HEK293 (cell line): ENCODE results near the gene RBMS3.

Experiments used
- CTCF ChIA-PET: fragments of 350-600 bp; formaldehyde crosslinking; extraction: SDS; loops from one replicate; lab custom pipeline; 2021; ENCODE audit warnings: antibody characterized with exemption; lab: Yijun Ruan, JAX
- POLR2A ChIA-PET: fragments of 300-600 bp; formaldehyde crosslinking; extraction: SDS; loops from one replicate; lab custom pipeline; 2020; ENCODE audit warnings: antibody characterized with exemption, inconsistent platforms; lab: Yijun Ruan, JAX
- H3K27ac ChIP-seq: fragments of 200-500 bp; sonication (Bioruptor generic); 2 replicates; pipeline ENCODE4 v1.5.1; 2014; ENCODE audit warnings: low read depth, low read length, control low read depth, inconsistent platforms; ENCODE audit errors: extremely low read depth
- H3K36me3 ChIP-seq, 2 experiments: fragments of 200-500 bp in 1 of 2; sonication (Bioruptor generic) in 1 of 2; 1 replicate in 1 of 2; 2 replicates in 1 of 2; pipeline ENCODE4 v1.5.1; 2014 to 2017; ENCODE audit warnings: inconsistent platforms in 2 of 2, low read length in 2 of 2; ENCODE audit not compliant: control insufficient read depth in 2 of 2, insufficient read depth in 1 of 2
- H3K4me1 ChIP-seq: fragments of 200-500 bp; sonication (Bioruptor generic); 2 replicates; pipeline ENCODE4 v1.5.1; 2014; ENCODE audit warnings: mild to moderate bottlenecking, low read length, inconsistent platforms; ENCODE audit not compliant: control insufficient read depth, insufficient read depth
- H3K4me3 ChIP-seq: 2 replicates; pipeline ENCODE4 v1.5.1; 2011; ENCODE audit warnings: low read depth, mild to moderate bottlenecking, control low read depth, low read length, moderate library complexity
- H3K9me3 ChIP-seq: fragments of 200-500 bp; sonication (Bioruptor generic); 2 replicates; pipeline ENCODE4 v1.5.1; 2014; ENCODE audit warnings: low read depth, low read length, inconsistent platforms; ENCODE audit not compliant: control insufficient read depth, insufficient read depth
- MEIS1 ChIP-seq: sonication (generic); formaldehyde crosslinking; IDR thresholded peaks from 2 replicates; pipeline ENCODE4 v1.8.1; 2022; ENCODE audit warnings: missing genetic modification reagents, mild to moderate bottlenecking, borderline replicate concordance
- SETDB1 ChIP-seq: IDR thresholded peaks from one replicate; pipeline ENCODE4 v1.6.1; 2017; ENCODE audit warnings: mild to moderate bottlenecking, low read length, moderate library complexity, mixed read lengths; ENCODE audit not compliant: insufficient read length
- ZBTB1 ChIP-seq: fragments of 450-650 bp; formaldehyde crosslinking; IDR thresholded peaks from 2 replicates; pipeline ENCODE4 v1.5.1; 2016; ENCODE audit warnings: missing biosample characterization, missing genetic modification characterization
- ZFP41 ChIP-seq: fragments of 450-650 bp; formaldehyde crosslinking; IDR thresholded peaks from 2 replicates; pipeline ENCODE4 v1.5.1; 2016; ENCODE audit warnings: missing biosample characterization, missing genetic modification characterization, borderline replicate concordance
- ZNF114 ChIP-seq: fragments of 450-650 bp; formaldehyde crosslinking; IDR thresholded peaks from 2 replicates; pipeline ENCODE4 v1.5.0; 2017; ENCODE audit warnings: missing biosample characterization, missing genetic modification characterization
- ZNF140 ChIP-seq: fragments of 450-650 bp; formaldehyde crosslinking; IDR thresholded peaks from 2 replicates; pipeline ENCODE4 v1.5.1; 2016; ENCODE audit warnings: missing biosample characterization, missing genetic modification characterization
- ZNF302 ChIP-seq: fragments of 450-650 bp; formaldehyde crosslinking; IDR thresholded peaks from 2 replicates; pipeline ENCODE4 v1.5.1; 2016; ENCODE audit warnings: missing biosample characterization, missing genetic modification characterization, low read depth
- ZNF324 ChIP-seq: fragments of 450-650 bp; formaldehyde crosslinking; IDR thresholded peaks from 2 replicates; pipeline ENCODE4 v1.5.1; 2016; ENCODE audit warnings: missing biosample characterization, missing genetic modification characterization
- ZNF404 ChIP-seq: fragments of 450-650 bp; formaldehyde crosslinking; IDR thresholded peaks from 2 replicates; pipeline ENCODE4 v1.5.1; 2017; ENCODE audit warnings: missing biosample characterization, missing genetic modification characterization
- ZNF521 ChIP-seq: fragments of 450-650 bp; formaldehyde crosslinking; IDR thresholded peaks from 2 replicates; pipeline ENCODE4 v1.5.1; 2017; ENCODE audit warnings: missing biosample characterization, mild to moderate bottlenecking, missing genetic modification characterization
- ZNF558 ChIP-seq: fragments of 450-650 bp; formaldehyde crosslinking; IDR thresholded peaks from 2 replicates; pipeline ENCODE4 v1.5.1; 2016; ENCODE audit warnings: missing biosample characterization, missing genetic modification characterization
- ZNF610 ChIP-seq: fragments of 450-650 bp; formaldehyde crosslinking; IDR thresholded peaks from 2 replicates; pipeline ENCODE4 v1.5.1; 2016; ENCODE audit warnings: missing biosample characterization, missing genetic modification characterization, borderline replicate concordance
- ZNF621 ChIP-seq: fragments of 450-650 bp; formaldehyde crosslinking; IDR thresholded peaks from 2 replicates; pipeline ENCODE4 v1.5.1; 2017; ENCODE audit warnings: missing biosample characterization, missing genetic modification characterization
- ZNF623 ChIP-seq: fragments of 450-650 bp; formaldehyde crosslinking; IDR thresholded peaks from 2 replicates; pipeline ENCODE4 v1.5.1; 2016; ENCODE audit warnings: missing biosample characterization, missing genetic modification characterization
- ZNF624 ChIP-seq: fragments of 450-650 bp; formaldehyde crosslinking; IDR thresholded peaks from 2 replicates; pipeline ENCODE4 v1.5.1; 2017; ENCODE audit warnings: missing biosample characterization, missing genetic modification characterization
- ZNF776 ChIP-seq: fragments of 450-650 bp; formaldehyde crosslinking; IDR thresholded peaks from 2 replicates; pipeline ENCODE4 v1.5.0; 2017; ENCODE audit warnings: missing biosample characterization, missing genetic modification characterization, borderline replicate concordance
- ZNF791 ChIP-seq: fragments of 450-650 bp; formaldehyde crosslinking; IDR thresholded peaks from 2 replicates; pipeline ENCODE4 v1.5.1; 2016; ENCODE audit warnings: missing biosample characterization, missing genetic modification characterization
- ZSCAN23 ChIP-seq: fragments of 450-650 bp; formaldehyde crosslinking; IDR thresholded peaks from 2 replicates; pipeline ENCODE4 v1.5.1; 2016; ENCODE audit warnings: missing biosample characterization, missing genetic modification characterization
- TF ChIP-seq, protein P1 (sequence below): fragments of 450-650 bp; formaldehyde crosslinking; IDR thresholded peaks from 2 replicates; pipeline ENCODE4 v1.5.1; 2016; ENCODE audit warnings: missing biosample characterization, missing genetic modification characterization
- TF ChIP-seq, protein P2 (sequence below): fragments of 450-650 bp; formaldehyde crosslinking; IDR thresholded peaks from 2 replicates; pipeline ENCODE4 v1.5.1; 2016; ENCODE audit warnings: missing biosample characterization, missing genetic modification characterization
- TF ChIP-seq, protein P3 (sequence below): fragments of 450-650 bp; formaldehyde crosslinking; IDR thresholded peaks from 2 replicates; pipeline ENCODE4 v1.5.1; 2016; ENCODE audit warnings: missing biosample characterization, missing genetic modification characterization, low read depth
- TF ChIP-seq, protein P4 (sequence below): fragments of 450-650 bp; IDR thresholded peaks from 2 replicates; pipeline ENCODE4 v1.5.1; 2018; ENCODE audit warnings: missing biosample characterization, missing genetic modification characterization

Gene RBMS3

DNA sequence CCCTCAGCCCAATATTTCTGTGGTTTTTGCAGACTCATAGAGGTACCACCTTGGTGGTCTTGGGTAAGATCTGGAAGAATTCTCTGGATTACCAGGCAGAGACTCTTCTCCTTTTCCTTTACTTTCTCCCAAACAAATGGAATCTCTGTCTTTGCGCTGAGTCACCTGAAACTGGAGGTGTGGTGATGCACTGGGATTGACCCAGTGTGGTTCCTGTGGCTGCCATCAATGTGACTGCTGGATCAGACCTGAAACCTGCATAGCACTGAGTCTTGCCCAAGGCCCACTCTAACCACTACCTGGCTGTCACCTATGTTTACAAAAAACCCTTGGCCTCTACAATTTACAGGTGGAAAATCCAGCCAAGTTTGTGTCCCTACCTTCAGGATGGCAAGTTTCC lies 295.3 kb downstream of the RBMS3 start (continued):
- TF ChIP-seq, protein P1, sequence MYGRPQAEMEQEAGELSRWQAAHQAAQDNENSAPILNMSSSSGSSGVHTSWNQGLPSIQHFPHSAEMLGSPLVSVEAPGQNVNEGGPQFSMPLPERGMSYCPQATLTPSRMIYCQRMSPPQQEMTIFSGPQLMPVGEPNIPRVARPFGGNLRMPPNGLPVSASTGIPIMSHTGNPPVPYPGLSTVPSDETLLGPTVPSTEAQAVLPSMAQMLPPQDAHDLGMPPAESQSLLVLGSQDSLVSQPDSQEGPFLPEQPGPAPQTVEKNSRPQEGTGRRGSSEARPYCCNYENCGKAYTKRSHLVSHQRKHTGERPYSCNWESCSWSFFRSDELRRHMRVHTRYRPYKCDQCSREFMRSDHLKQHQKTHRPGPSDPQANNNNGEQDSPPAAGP, result no peak
- TF ChIP-seq ZNF791 (tag by site-specific recombination), result no peak

GRCh38 chr3:29576675-29577074 lies 295.8 kb downstream of the RBMS3 start:
- ChIA-PET CTCF (no interaction called here), POLR2A (no interaction called here)

GRCh38 chr3:29577250-29577649 lies 296.4 kb downstream of the RBMS3 start:
- H3K4me3 ChIP-seq, result no peak overlapping the region
- POLR2A ChIA-PET, result no interaction called here
- TF ChIP-seq ZNF521 (tag by site-specific recombination), result no peak
- TF ChIP-seq, all 188 proteins: peak for 0
- Histone ChIP-seq H3K4me1 (no peaks in the 10 kb centered on the region), H3K9me3 (no peaks in the 10 kb centered on the region), H3K27ac (no peak overlapping the region), H3K36me3 (no peaks in the 10 kb centered on the region)
- CTCF ChIA-PET, result no interaction called here

More at GRCh38 chr3:29576675-29577074, 295.8 kb downstream of the RBMS3 start:
- Histone ChIP-seq H3K4me3 (no peak overlapping the region), H3K36me3 (no peaks in the 10 kb centered on the region), H3K9me3 (no peaks in the 10 kb centered on the region), H3K27ac (no peak overlapping the region), H3K4me1 (no peaks in the 10 kb centered on the region)
- TF ChIP-seq ZNF114 (tag by site-specific recombination) (no peak), ZNF324 (tag by site-specific recombination) (no peak), ZNF558 (tag by site-specific recombination) (no peak), ZNF404 (tag by site-specific recombination) (no peak), MEIS1 (CRISPR knock-in tag) (no peak)
- TF ChIP-seq, protein P2, sequence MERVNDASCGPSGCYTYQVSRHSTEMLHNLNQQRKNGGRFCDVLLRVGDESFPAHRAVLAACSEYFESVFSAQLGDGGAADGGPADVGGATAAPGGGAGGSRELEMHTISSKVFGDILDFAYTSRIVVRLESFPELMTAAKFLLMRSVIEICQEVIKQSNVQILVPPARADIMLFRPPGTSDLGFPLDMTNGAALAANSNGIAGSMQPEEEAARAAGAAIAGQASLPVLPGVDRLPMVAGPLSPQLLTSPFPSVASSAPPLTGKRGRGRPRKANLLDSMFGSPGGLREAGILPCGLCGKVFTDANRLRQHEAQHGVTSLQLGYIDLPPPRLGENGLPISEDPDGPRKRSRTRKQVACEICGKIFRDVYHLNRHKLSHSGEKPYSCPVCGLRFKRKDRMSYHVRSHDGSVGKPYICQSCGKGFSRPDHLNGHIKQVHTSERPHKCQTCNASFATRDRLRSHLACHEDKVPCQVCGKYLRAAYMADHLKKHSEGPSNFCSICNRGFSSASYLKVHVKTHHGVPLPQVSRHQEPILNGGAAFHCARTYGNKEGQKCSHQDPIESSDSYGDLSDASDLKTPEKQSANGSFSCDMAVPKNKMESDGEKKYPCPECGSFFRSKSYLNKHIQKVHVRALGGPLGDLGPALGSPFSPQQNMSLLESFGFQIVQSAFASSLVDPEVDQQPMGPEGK (tag by site-specific recombination), result no peak

DNA sequence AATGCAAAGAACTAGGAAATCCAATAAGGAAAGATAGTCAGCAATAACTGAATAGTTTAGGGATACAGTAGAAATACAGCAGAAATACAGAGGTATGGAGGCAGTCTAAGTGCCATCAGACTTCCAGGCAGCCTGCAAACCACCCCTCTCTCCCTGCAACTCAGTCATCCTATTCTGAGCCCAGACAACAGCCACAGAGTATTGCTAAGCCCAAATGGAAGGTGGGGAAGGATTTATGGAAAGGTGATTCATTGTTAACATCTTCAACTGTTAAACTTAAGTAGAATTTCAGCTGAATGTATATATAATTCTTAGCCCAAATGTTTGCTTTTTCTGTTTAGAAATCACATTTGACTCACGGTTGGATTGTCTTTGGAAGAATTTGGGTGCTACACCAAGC lies 300.4 kb downstream of the RBMS3 start:
- no peak for TF ChIP-seq ZSCAN23 (tag by site-specific recombination)
- Histone ChIP-seq H3K4me3 (no peak overlapping the region), H3K9me3 (no peaks in the 10 kb centered on the region), H3K27ac (no peak overlapping the region), H3K4me1 (no peaks in the 10 kb centered on the region), H3K36me3 (no peaks in the 10 kb centered on the region)
- POLR2A ChIA-PET, result no interaction called here
- CTCF ChIA-PET, result no interaction called here

DNA sequence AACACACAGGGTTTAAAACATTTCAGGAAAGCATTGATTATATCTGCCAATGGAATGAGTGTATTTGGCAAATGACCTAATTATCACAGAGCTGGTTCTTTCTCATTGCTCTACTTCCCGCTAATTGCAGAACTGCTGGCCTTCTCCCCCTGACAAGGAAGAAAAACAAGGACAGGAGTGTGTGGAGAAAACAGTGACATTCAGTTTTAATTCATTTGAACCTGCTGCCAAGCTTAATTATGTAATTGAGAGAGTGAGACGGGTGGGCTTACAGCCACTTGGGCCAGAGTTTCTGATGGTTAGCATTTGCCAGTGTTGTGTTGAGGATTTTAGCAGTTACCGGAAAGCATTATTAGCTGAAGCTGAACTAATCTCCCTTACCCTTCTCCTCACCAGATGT lies 301.4 kb downstream of the RBMS3 start:
- Histone ChIP-seq H3K9me3 (no peaks in the 10 kb centered on the region), H3K4me3 (no peak overlapping the region), H3K36me3 (no peaks in the 10 kb centered on the region), H3K4me1 (no peaks in the 10 kb centered on the region), H3K27ac (no peak overlapping the region)
- ChIA-PET CTCF (no interaction called here), POLR2A (no interaction called here)
- TF ChIP-seq SETDB1, result no peak
- TF ChIP-seq ZFP41 (tag by site-specific recombination), result no peak
- TF ChIP-seq, protein P3, sequence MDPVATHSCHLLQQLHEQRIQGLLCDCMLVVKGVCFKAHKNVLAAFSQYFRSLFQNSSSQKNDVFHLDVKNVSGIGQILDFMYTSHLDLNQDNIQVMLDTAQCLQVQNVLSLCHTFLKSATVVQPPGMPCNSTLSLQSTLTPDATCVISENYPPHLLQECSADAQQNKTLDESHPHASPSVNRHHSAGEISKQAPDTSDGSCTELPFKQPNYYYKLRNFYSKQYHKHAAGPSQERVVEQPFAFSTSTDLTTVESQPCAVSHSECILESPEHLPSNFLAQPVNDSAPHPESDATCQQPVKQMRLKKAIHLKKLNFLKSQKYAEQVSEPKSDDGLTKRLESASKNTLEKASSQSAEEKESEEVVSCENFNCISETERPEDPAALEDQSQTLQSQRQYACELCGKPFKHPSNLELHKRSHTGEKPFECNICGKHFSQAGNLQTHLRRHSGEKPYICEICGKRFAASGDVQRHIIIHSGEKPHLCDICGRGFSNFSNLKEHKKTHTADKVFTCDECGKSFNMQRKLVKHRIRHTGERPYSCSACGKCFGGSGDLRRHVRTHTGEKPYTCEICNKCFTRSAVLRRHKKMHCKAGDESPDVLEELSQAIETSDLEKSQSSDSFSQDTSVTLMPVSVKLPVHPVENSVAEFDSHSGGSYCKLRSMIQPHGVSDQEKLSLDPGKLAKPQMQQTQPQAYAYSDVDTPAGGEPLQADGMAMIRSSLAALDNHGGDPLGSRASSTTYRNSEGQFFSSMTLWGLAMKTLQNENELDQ (tag by site-specific recombination), result no peak
- no peak for TF ChIP-seq ZNF776 (tag by site-specific recombination)
- no peak for TF ChIP-seq ZNF521 (tag by site-specific recombination)
- TF ChIP-seq ZNF610 (tag by site-specific recombination), result no peak
- TF ChIP-seq ZBTB1, result no peak
- TF ChIP-seq ZNF624 (tag by site-specific recombination), result no peak
- no peak for TF ChIP-seq ZNF623 (tag by site-specific recombination)
- TF ChIP-seq ZNF140 (tag by site-specific recombination), result no peak
- TF ChIP-seq, protein P4, sequence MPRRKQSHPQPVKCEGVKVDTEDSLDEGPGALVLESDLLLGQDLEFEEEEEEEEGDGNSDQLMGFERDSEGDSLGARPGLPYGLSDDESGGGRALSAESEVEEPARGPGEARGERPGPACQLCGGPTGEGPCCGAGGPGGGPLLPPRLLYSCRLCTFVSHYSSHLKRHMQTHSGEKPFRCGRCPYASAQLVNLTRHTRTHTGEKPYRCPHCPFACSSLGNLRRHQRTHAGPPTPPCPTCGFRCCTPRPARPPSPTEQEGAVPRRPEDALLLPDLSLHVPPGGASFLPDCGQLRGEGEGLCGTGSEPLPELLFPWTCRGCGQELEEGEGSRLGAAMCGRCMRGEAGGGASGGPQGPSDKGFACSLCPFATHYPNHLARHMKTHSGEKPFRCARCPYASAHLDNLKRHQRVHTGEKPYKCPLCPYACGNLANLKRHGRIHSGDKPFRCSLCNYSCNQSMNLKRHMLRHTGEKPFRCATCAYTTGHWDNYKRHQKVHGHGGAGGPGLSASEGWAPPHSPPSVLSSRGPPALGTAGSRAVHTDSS (tag by site-specific recombination), result no peak
- no peak for TF ChIP-seq ZNF302 (tag by site-specific recombination)
- no peak for TF ChIP-seq ZNF621 (tag by site-specific recombination)
